Uterus (tissue), 2 donors: ENCODE measurements around the gene CDK19.

Experiments used
- CTCF ChIP-seq, 4 experiments: fragments of 200-600 bp in 2 of 4; fragments of 450-650 bp in 2 of 4; sonication (generic) in 2 of 4; IDR thresholded peaks; one replicate each; pipeline ENCODE4 v1.5.1; 2016 to 2019; ENCODE audit warnings: antibody characterized with exemption in 4 of 4, mild to moderate bottlenecking in 2 of 4, moderate library complexity in 1 of 4
- POLR2A ChIP-seq, 2 donors: fragments of 450-650 bp; IDR thresholded peaks; one replicate each; pipeline ENCODE4 v1.6.1; 2016; ENCODE audit warnings: antibody characterized with exemption in 2 of 2, mild to moderate bottlenecking in 1 of 2, moderate library complexity in 1 of 2

- TF ChIP-seq CTCF (IDR thresholded peaks at IDR 0.05), result no peak
- TF ChIP-seq POLR2A (IDR thresholded peaks at IDR 0.05), result no peak
Observed at GRCh38 chr6:110615722-110616121, 199.5 kb downstream of the CDK19 start.
